RWPE2 (cell line): ENCODE data around the gene SURF4.
"Not testable (repeated sequence)": the region's sequence is repeated elsewhere in the genome, so short reads cannot be mapped to it uniquely, and the experiment has no call there.

Experiments
- ATAC-seq: fragments of 200-7000 bp; cut with Tn5 transposase; 3 replicates; pipeline ENCODE4 v1.9.1; 2021; ENCODE audit warnings: low read depth
- DNase-seq: peaks from one replicate; pipeline ENCODE4 v3.0.0-alpha.2; 2020; ENCODE audit warnings: low spot score
- H3K27ac ChIP-seq: fragments of 450-650 bp; 2 replicates; pipeline ENCODE4 v1.5.1; 2017; ENCODE audit warnings: mild to moderate bottlenecking; ENCODE audit not compliant: poor library complexity, severe bottlenecking
- H3K27me3 ChIP-seq: fragments of 250-450 bp; sonication (Bioruptor Pico); 2 replicates; pipeline ENCODE4 v1.5.1; 2021; ENCODE audit warnings: mild to moderate bottlenecking, moderate library complexity; ENCODE audit not compliant: insufficient read depth, poor library complexity, severe bottlenecking
- H3K36me3 ChIP-seq: fragments of 250-450 bp; sonication (Bioruptor Pico); 2 replicates; pipeline ENCODE4 v1.5.1; 2020; ENCODE audit warnings: low read depth, mild to moderate bottlenecking, moderate library complexity
- H3K4me1 ChIP-seq: fragments of 250-450 bp; sonication (Bioruptor Pico); 2 replicates; pipeline ENCODE4 v1.5.1; 2021; ENCODE audit warnings: mild to moderate bottlenecking, moderate library complexity; ENCODE audit not compliant: insufficient read depth, poor library complexity, severe bottlenecking
- H3K4me3 ChIP-seq: fragments of 250-450 bp; sonication (Bioruptor Pico); 2 replicates; pipeline ENCODE4 v1.5.1; 2021; ENCODE audit warnings: mild to moderate bottlenecking, moderate library complexity; ENCODE audit not compliant: severe bottlenecking
- H3K9me3 ChIP-seq: fragments of 250-450 bp; sonication (Bioruptor Pico); 2 replicates; pipeline ENCODE4 v1.5.1; 2021; ENCODE audit warnings: mild to moderate bottlenecking, moderate library complexity; ENCODE audit not compliant: severe bottlenecking
- TF ChIP-seq, protein P1 (sequence below): fragments of 450-650 bp; IDR thresholded peaks from one replicate; pipeline ENCODE4 v1.5.1; 2017; ENCODE audit warnings: mild to moderate bottlenecking, moderate library complexity; ENCODE audit not compliant: poor library complexity, severe bottlenecking

Gene SURF4

DNA sequence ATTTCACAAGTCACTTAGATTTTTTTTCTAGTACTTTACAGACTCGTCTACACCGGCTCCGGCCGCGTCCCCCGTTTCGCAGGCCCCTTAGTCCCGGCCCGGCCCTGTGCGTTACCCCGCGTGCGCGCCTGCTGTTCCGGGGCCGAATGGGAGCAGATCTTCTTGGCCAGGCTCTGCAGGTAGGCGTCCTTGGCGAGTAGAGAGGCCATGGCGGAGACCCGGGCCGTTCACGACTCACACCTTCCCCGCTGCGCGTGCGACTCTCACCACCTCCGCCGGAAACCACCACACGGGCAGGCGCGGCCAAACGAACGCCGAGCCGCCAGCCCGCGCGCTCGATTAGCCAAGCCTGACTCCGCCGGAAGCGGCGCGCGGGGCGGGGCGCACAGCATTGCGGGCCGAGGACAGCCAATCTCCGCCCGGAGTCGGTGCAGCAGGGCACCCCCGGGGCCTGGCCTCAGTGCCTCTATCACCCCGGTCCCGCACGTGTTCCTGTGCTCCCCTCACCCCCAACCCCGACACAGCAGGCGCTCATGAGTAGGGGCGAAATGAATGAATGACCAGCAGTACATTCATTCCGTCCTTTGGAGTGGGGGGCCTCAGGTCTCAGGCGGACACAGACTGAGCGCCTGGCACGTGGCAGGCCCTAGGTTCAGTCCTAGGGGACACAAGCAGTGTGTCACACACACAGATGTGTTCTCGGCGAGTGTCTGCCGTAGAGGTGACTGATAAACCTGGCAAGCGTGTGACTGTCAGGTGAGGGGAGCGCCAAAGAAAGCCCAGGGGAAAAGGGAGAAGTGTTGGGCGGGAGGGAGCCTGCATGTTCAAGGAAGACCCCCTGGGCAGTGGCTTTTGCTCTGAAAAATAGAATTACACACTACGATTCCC lies 39.7 kb downstream of the SURF4 start, which contains the start of gene SURF6:
Gene SURF6, minus strand, starts transcription at position 265 of the 888 bp plus-strand sequence. Its CDS starts 56 bp downstream, at position 209.
- Histone ChIP-seq H3K4me3 (peak within 1 kb of the TSS; percentile 73), H3K27ac (peak within 1 kb of the TSS; percentile 38), H3K4me1 (no peaks in the 10 kb centered on the region), H3K27me3 (no peaks in the 10 kb centered on the region), H3K9me3 (no peaks in the 10 kb centered on the region), H3K36me3 (peaks cover 54% of the 10 kb centered on the region)
- TF ChIP-seq, protein P1, sequence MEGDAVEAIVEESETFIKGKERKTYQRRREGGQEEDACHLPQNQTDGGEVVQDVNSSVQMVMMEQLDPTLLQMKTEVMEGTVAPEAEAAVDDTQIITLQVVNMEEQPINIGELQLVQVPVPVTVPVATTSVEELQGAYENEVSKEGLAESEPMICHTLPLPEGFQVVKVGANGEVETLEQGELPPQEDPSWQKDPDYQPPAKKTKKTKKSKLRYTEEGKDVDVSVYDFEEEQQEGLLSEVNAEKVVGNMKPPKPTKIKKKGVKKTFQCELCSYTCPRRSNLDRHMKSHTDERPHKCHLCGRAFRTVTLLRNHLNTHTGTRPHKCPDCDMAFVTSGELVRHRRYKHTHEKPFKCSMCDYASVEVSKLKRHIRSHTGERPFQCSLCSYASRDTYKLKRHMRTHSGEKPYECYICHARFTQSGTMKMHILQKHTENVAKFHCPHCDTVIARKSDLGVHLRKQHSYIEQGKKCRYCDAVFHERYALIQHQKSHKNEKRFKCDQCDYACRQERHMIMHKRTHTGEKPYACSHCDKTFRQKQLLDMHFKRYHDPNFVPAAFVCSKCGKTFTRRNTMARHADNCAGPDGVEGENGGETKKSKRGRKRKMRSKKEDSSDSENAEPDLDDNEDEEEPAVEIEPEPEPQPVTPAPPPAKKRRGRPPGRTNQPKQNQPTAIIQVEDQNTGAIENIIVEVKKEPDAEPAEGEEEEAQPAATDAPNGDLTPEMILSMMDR: no peak
- peak; percentile 91 for DNase-seq
- ATAC-seq: peak; percentile 90

DNA sequence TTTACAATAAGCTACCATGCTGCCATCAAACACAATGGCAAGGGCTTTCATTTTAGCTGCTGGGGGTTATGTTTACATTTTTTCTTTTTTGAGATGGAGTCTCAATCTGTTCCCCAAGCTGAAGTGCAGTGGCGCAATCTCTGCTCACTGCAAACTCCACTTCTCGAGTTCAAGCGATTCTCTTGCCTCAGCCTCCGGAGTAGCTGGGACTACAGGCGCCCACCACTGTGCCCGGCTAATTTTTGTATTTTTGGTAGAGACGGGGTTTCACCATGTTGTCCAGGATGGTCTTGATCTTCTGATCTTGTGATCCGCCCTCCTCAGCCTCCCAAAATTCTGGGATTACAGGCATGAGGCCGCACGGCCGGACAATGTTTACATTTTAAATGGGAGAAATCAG lies 41.0 kb downstream of the SURF4 start:
- ATAC-seq: not testable (repeated sequence)

DNA sequence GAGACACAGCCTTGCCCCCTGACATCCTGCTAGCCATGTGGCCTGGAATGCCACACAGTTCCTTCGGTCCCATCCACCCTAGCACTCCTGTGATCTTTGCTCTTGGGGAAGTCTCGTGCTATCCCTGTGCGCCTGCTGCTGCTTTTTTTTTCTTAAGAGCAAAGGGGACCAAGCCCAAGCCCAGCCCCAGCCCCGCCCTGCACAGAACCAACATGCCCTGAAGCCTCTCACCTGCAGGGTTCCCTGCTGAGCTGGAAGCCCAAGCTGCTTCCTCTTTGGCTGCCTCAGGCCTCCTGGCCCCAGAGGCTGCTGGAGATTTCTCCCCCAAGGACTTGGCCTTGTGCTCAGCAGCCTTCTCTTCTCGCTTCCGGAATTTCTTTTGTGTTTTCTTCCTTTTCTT lies 41.7 kb downstream of the SURF4 start:
- H3K4me1 ChIP-seq: no peaks in the 10 kb centered on the region
- no peak overlapping the region for H3K4me3 ChIP-seq
- ATAC-seq (no peak), DNase-seq (peak; percentile 23)
- no peaks in the 10 kb centered on the region for H3K9me3 ChIP-seq
- H3K27me3 ChIP-seq: no peaks in the 10 kb centered on the region
- H3K27ac ChIP-seq: no peak overlapping the region
- peaks cover 48% of the 10 kb centered on the region for H3K36me3 ChIP-seq
- TF ChIP-seq, protein P1: no peak

More for the DNA sequence above, 41.0 kb downstream of the SURF4 start:
- not testable (repeated sequence) for H3K4me1 ChIP-seq, H3K9me3 ChIP-seq, H3K27me3 ChIP-seq
- Histone ChIP-seq H3K36me3 (peaks cover 55% of the 10 kb centered on the region), H3K27ac (peak overlapping the region; percentile 38), H3K4me3 (peak overlapping the region; percentile 73)
- DNase-seq: peak; percentile 7

DNA sequence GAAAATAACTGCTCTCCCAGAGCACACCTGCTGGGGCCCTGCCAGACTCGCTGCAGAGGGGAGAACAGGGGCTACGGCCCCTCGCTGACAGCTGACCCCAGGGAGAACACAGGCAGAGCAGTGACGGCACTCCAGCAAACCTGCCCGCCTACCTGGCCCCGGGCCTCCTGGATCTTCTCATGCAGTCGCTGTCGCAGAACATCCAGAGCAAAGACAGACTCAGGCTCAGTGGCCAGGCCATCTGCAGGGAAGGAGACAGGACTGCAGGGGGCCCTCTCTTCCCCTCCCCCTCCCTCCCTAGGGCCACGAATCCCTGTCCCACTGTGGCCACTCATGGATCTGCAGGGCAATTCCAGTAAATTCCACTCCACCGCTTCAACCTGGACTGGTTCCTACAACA lies 42.3 kb downstream of the SURF4 start:
- no peaks in the 10 kb centered on the region for H3K9me3 ChIP-seq
- no peak for ATAC-seq
- peaks cover 44% of the 10 kb centered on the region for H3K36me3 ChIP-seq
- no peak overlapping the region for H3K4me3 ChIP-seq
- TF ChIP-seq, protein P1: no peak
- no peaks in the 10 kb centered on the region for H3K27me3 ChIP-seq
- H3K4me1 ChIP-seq: no peaks in the 10 kb centered on the region
- no peak overlapping the region for H3K27ac ChIP-seq
- DNase-seq: peak; percentile 37

DNA sequence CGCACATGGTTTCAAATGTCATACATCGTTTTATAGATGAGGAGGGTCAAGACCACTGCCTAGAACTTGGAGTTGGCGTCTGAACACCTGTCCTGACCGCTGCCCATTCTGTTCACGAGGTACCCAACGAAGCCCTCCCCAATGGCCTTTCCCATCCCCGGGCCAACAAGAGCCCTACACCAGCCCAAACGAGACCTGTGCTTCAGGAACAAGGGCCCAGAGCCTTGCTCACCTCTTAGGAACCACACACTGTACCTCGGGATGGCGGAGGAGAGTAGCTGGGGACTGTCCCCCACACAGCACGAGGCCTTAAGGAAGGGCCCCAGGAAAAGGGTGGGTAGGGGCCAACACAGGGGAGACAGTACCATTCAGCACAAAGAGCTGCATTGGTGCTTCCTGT lies 42.8 kb downstream of the SURF4 start:
- Histone ChIP-seq H3K27ac (no peak overlapping the region), H3K4me3 (no peak overlapping the region), H3K9me3 (no peaks in the 10 kb centered on the region), H3K4me1 (no peaks in the 10 kb centered on the region), H3K27me3 (no peaks in the 10 kb centered on the region), H3K36me3 (peaks cover 44% of the 10 kb centered on the region)
- ATAC-seq (no peak), DNase-seq (no peak)
- TF ChIP-seq, protein P1: no peak
